Activated CD4-positive, alpha-beta T cell treated with anti-CD3 and anti-CD28 coated beads, Interleukin-2, Interleukin-6, amounts not matched to agents 100 ng/mL and 50 ng/mL, durations not matched to agents 16 hours and 8 hours (primary cell): Measurements from ENCODE around the gene HPGD.

Source experiments
- DNase-seq: peaks from one replicate; pipeline ENCODE4 v3.0.0-alpha.2; 2020

Gene HPGD

DNA sequence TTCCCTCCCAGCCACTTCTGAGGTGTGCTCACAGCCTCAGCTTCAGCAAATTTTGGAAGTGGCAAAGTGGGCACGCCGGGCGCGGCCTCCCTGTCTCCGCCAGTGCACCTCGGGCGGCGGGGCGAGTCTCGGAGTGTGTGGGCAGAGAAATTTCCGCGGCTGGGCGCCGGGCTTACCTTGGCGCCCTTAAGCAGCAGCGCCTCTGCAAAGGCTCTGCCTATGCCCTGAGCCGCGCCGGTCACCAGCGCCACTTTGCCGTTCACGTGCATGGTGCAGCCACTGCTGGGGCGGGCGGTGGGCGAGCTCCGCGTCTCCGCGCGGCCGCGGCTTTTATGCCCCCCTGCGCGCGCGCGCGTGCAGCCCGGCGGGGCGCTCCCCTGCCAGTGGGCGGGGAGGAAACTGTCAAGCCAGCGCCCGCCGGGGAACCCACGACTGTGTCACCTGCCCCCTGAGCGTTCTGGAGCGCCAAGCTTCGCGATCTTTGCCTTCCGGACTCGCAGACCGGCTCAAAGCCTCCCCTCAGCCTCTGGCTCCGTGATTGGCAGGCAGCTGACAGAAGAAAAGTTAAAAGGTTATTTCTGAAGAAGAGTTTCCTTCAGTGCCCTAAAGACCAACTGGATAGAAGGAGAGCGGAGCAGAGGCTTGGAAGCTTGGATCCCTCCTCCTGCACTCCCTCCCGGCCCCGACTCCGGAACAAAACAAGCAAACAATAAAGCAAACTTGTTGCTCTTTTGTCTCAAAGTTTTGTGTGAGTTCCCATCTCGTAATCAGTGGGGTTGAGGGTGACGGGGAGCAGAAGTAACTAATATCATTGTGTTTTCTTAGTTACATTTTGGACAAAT is at the start of gene HPGD:
TSS of gene HPGD (minus strand) at position 306 of the 842 bp plus-strand sequence. CDS start at position 269, 37 bp downstream.
- DNase-seq, result peak; percentile 71

GRCh38 chr4:174564529-174564928 is 42.2 kb upstream of the HPGD start:
- DNase-seq, result no peak

GRCh38 chr4:174563399-174563798 is 41.1 kb upstream of the HPGD start:
- DNase-seq, result no peak

GRCh38 chr4:174561560-174561959 is 39.3 kb upstream of the HPGD start:
- no peak for DNase-seq

- no peak for DNase-seq
Measured at GRCh38 chr4:174559894-174560293, 37.6 kb upstream of the HPGD start.

DNA sequence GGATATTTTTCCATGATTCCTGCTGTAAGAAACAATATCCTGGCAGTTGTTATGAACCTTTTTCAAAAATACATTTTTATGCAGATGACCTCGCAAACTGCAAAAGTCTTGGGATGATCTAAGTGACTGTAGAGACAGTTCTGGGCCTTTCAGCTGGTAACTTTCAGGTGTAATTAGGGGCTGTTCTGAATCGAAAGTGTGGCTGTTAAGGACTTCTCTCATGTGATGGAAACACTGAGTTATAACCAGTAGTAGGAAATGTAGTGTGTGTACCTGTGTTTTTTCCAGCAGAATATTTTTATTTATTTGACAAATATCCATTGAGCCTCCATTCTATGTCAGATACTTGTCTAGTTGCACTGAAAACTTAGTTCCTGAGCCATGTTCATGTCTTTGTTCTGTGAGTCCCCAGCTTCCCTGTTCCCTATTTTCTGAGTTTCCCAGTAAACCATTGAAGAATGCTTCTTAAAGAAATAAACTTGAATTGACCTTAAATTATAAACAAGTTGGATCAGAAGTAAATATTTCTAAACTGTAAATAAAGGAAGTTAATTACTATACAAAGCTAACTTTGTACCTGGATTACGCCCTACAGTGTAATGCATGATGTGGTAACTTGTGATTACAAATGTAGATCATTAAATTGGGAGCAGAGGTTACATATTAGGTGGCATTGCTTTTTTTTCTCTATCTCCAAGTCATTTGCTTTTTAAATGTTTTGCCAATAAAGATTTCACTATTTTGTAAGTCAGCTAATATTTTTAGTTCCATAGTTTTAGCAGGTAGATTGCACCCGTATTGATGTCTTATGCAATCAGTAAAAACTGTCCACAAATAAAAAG is 33.7 kb upstream of the HPGD start:
- DNase-seq, result no peak

GRCh38 chr4:174554231-174554728 is 32.0 kb upstream of the HPGD start:
- no peak for DNase-seq

- DNase-seq, result no peak
Measured at GRCh38 chr4:174553828-174554227, 31.5 kb upstream of the HPGD start.

- no peak for DNase-seq
Measured at GRCh38 chr4:174553031-174553430, 30.7 kb upstream of the HPGD start.

DNA sequence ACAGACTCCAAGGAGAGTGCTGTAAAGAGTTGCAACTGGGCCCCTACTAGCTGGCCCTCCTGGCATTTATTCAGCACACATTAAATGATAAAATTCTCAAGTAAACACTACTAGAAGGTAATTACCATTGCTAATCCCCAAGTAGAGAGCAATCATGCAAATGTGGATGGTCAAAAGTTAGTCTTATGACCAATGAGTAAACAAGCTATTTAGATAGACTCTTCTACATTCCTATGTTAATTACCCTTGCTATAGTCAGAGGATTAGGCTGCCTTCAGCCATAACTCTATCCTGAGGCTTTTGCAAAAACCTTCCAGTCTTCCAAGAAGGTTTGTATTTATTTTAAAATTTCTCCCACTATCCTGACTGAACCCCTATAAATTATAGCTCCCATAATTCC is 28.3 kb upstream of the HPGD start:
- DNase-seq, result no peak

GRCh38 chr4:174549721-174550120 is 27.4 kb upstream of the HPGD start:
- DNase-seq, result no peak

GRCh38 chr4:174545268-174545667 is 23.0 kb upstream of the HPGD start:
- DNase-seq, result no peak

GRCh38 chr4:174544496-174544895 is 22.2 kb upstream of the HPGD start:
- no peak for DNase-seq

GRCh38 chr4:174540175-174540574 is 17.9 kb upstream of the HPGD start:
- no peak for DNase-seq

DNA sequence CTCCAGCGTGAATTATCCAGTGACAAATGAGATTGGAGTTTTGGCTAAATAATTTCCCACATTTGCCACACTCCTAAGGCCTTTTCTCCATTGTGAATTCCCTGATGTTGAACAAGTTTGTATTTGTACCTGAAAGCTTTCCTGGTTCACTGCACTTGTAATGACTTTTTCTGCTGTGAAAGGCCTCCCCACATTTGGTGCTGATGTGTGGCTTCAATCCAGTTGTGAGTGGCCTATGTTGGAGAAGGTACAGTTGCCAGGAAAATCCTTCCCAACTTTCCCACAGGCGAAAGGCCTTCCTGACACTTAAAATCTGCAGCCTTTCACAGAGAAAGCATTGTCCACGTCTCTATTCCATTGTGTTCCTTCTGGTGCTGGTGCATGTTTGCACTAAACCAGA is 17.3 kb upstream of the HPGD start:
- no peak for DNase-seq

GRCh38 chr4:174538876-174539250 is 16.6 kb upstream of the HPGD start:
- no peak for DNase-seq

DNA sequence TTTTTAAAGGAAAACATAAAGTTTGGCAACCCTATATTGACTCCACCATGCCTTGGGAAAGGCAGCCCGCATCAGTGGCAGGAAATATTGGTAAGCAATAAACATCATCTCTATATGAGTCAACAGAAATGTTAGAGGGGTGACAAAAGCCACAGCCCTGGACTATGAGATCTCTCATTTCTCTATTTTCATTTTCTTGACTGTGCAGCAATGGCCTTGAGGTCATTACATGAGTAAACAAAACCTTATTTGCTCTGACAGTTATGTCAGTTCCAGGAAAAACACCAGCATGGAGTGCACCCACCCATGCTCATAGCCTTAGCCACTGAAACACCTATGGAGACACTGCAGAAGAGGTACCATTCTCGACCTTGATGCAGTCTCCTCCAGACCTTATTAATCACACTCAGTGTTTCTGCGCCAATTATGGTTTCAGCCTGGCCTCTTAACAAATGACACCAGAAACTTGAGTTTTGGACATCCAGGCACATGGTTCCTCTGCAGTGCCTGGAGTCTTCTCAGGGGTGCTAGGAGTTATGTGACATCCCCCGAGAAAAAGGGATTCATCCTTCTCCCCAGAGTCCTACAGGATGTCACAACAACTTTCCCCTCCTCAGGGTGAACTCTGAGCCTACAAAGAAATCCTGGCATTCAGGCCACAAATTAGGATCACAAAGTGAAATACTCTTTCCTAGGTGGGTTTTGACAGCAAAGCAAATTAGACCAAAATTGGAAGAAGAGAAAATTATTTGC is 16.0 kb upstream of the HPGD start:
- peak; percentile 64 for DNase-seq

DNA sequence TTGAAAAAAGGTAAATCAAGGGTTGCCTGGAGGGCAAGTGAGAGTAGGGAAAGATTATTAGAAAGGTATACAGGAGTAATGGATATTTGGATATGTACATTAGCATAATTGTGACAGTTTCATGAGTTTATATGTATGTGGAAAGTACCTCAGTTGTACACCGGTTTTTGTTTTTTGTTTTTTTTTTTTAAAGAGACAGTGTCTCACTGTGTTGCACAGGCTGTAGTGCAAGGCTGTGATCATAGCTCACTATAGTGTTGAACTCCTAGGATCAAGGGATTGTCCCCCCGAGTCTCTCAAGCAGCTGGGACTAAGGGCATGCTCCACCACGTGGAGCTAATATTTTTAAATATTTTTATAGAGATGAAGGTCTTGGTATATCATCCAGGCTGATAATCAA is 15.3 kb upstream of the HPGD start:
- no peak for DNase-seq

- no peak for DNase-seq
Measured at GRCh38 chr4:174534461-174534860, 12.2 kb upstream of the HPGD start.

GRCh38 chr4:174532445-174532844 is 10.2 kb upstream of the HPGD start:
- DNase-seq, result no peak

GRCh38 chr4:174531486-174531885 is 9.2 kb upstream of the HPGD start:
- DNase-seq, result no peak

DNA sequence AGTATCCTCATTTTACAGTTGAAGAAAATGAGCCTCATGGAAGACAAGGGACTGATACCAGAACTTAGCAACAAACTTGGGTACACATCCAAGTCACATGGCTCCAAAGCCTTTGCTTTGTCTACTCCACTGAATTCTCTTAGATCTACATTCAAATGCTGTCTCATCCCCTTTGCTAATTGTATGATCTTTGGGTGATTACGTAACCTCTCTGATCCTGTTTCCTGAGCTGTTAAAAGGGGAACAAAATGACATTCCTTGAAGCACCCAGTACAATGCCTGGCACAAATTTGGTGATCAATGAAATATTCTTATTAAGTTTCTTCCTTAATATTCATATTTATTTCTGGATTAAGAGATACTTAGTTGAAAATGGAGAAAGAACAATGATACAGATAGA is 5.9 kb upstream of the HPGD start:
- no peak for DNase-seq

DNA sequence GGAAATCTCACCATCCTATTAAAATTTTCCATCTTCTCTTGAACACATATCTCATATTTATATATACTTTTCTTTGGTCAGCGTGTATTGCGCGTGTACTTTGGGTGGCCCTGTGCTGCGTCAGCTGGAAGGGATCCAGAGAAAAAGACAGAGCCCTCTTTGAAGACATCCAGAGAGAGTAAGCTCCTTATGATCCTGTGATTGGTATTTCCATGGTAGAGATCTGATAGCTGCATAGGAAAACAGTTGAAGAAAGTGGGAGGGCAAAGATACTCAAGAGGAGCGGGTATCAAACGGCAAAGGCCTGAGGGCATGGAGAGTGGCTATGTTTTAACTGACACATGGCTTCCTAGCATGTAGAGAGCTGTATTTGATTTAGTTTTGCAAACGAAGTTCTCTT is 4.4 kb upstream of the HPGD start:
- no peak for DNase-seq
